Testis (tissue), 3 donors: Measurements from ENCODE around the gene SIRT2. TPM values are rescaled to one million over a fixed set of nuclear protein-coding genes. Genes with fewer than 3 reads are reported as not detected.

ENCODE experiments used
- DNase-seq: peaks from one replicate; pipeline ENCODE4 v3.0.0-alpha.2; 2019
- H3K27ac ChIP-seq, 2 donors: fragments of 200-600 bp; sonication (generic); one replicate each; pipeline ENCODE4 v1.5.1; 2019
- H3K27me3 ChIP-seq: fragments of 200-600 bp; sonication (generic); one replicate; pipeline ENCODE4 v1.5.1; 2019
- H3K36me3 ChIP-seq: fragments of 200-600 bp; sonication (generic); one replicate; pipeline ENCODE4 v1.5.1; 2017; ENCODE audit warnings: low read depth; ENCODE audit errors: missing control alignments
- H3K4me1 ChIP-seq: fragments of 200-600 bp; sonication (generic); one replicate; pipeline ENCODE4 v1.5.1; 2019
- H3K4me3 ChIP-seq, 2 donors: fragments of 200-600 bp; sonication (generic); one replicate each; pipeline ENCODE4 v1.5.1; 2017 to 2019
- H3K9me3 ChIP-seq: fragments of 200-600 bp; sonication (generic); one replicate; pipeline ENCODE4 v1.5.1; 2017
- CTCF ChIP-seq, 3 experiments: fragments of 450-650 bp in 2 of 3; fragments of 200-600 bp in 1 of 3; sonication (generic) in 1 of 3; IDR thresholded peaks; one replicate each; pipeline ENCODE4 v1.5.1; 2016 to 2019; ENCODE audit warnings: antibody characterized with exemption in 3 of 3, mild to moderate bottlenecking in 2 of 3, moderate library complexity in 1 of 3
- POLR2A ChIP-seq: fragments of 450-650 bp; IDR thresholded peaks from one replicate; pipeline ENCODE4 v1.6.1; 2017; ENCODE audit warnings: antibody characterized with exemption, mild to moderate bottlenecking, moderate library complexity
- WGBS, 2 donors: methylation state at CpG; one replicate each; pipeline ENCODE4 v1.1.5; 2018; 5-methylcytosine and 5-hydroxymethylcytosine counted together
- intact Hi-C: fragments of 100-400 bp; cut with DNase I; formaldehyde crosslinking; loops from one replicate; pipeline ENCODE4 v1.15.1; 2023; ENCODE audit warnings: low total_unique reads
- polyA plus RNA-seq: library from polyadenylated mRNA; stranded (reverse); fragments of 350-450 nt; fragmentation: Illumina TruSeq; extraction: RNeasy Lipid Tissue Mini Kit (QIAGEN cat#74804); gene quantifications from one replicate; pipeline ENCODE4 v1.2.3, GENCODE V29; 2014; ENCODE audit warnings: low read depth, low replicate concordance; ENCODE audit not compliant: insufficient read depth
- total RNA-seq, 2 donors: library from RNA; depleted of rRNA; stranded (reverse); fragments of >200 nt; gene quantifications; one replicate each; pipeline ENCODE4 v1.2.3, GENCODE V29; 2016

The SIRT2 gene
- total and polyA plus RNA-seq, 3 donors from 2014 or later, result 89.1 to 107 (median 95.3) TPM

- Histone ChIP-seq H3K4me3 (no peak overlapping the region), H3K27ac (peak overlapping the region in 1 of 2 donors; percentile 14), H3K9me3 (no peaks in the 10 kb centered on the region), H3K4me1 (peaks cover 3% of the 10 kb centered on the region), H3K36me3 (peaks cover 3% of the 10 kb centered on the region), H3K27me3 (no peaks in the 10 kb centered on the region)
- intact Hi-C loops, result no loop called here
- DNase-seq, result no peak
- no peak for TF ChIP-seq CTCF (IDR thresholded peaks at IDR 0.05)
- no peak for TF ChIP-seq POLR2A
- 80 to 83% methylated on average over 20 to 28 of the region's 28 CpGs for WGBS, 2 donors
Observed at GRCh38 chr19:38839816-38840582, 59.4 kb downstream of the SIRT2 start.

GRCh38 chr19:38838986-38839761, 60.2 kb downstream of the SIRT2 start:
- Histone ChIP-seq H3K4me1 (peaks cover 3% of the 10 kb centered on the region), H3K9me3 (no peaks in the 10 kb centered on the region), H3K36me3 (peaks cover 3% of the 10 kb centered on the region), H3K27me3 (no peaks in the 10 kb centered on the region), H3K27ac (no peak overlapping the region), H3K4me3 (no peak overlapping the region)
- intact Hi-C loops, result no loop called here
- TF ChIP-seq CTCF (IDR thresholded peaks at IDR 0.05) (no peak), POLR2A (no peak)
- DNase-seq, result no peak
- 85% methylated on average over 12 of the region's 12 CpGs for WGBS, 2 donors

- Histone ChIP-seq H3K27me3 (no peaks in the 10 kb centered on the region), H3K27ac (no peak overlapping the region), H3K36me3 (peaks cover 3% of the 10 kb centered on the region), H3K4me1 (peaks cover 3% of the 10 kb centered on the region), H3K4me3 (no peak overlapping the region), H3K9me3 (no peaks in the 10 kb centered on the region)
- no peak for TF ChIP-seq POLR2A
- TF ChIP-seq CTCF (IDR thresholded peaks at IDR 0.05), result no peak
- no peak for DNase-seq
- 81 to 87% methylated on average over 5 to 19 of the region's 19 CpGs for WGBS, 2 donors
- intact Hi-C loops, result no loop called here
Observed at GRCh38 chr19:38838208-38838985, 61.0 kb downstream of the SIRT2 start.

- intact Hi-C loops, result no loop called here
- 80 to 88% methylated on average over 7 of the region's 7 CpGs for WGBS, 2 donors
- no peak for TF ChIP-seq CTCF (IDR thresholded peaks at IDR 0.05)
- TF ChIP-seq POLR2A, result no peak
- H3K27me3 ChIP-seq, result no peaks in the 10 kb centered on the region
- no peak overlapping the region for H3K27ac ChIP-seq
- H3K4me3 ChIP-seq, result no peak overlapping the region
- DNase-seq, result no peak
- H3K9me3 ChIP-seq, result no peaks in the 10 kb centered on the region
- peaks cover 3% of the 10 kb centered on the region for H3K4me1 ChIP-seq
- H3K36me3 ChIP-seq, result peaks cover 3% of the 10 kb centered on the region
Observed at GRCh38 chr19:38837656-38838121, 61.7 kb downstream of the SIRT2 start.
